Nephron (organoid): ENCODE results near the gene IL13RA2.

Source experiments
- H3K27ac Mint-ChIP-seq, 3 experiments: 2 replicates each; pipeline ENCODE4 v1.8.0; 2020; ENCODE audit warnings: mixed read lengths in 3 of 3, mild to moderate bottlenecking in 2 of 3, moderate library complexity in 1 of 3
- H3K27me3 Mint-ChIP-seq: 2 replicates; pipeline ENCODE4 v1.8.0; 2021; ENCODE audit warnings: low read depth, mild to moderate bottlenecking, moderate library complexity, mixed read lengths
- H3K36me3 Mint-ChIP-seq: 2 replicates; pipeline ENCODE4 v1.8.0; 2020; ENCODE audit warnings: low read depth, mixed read lengths
- H3K4me1 Mint-ChIP-seq: 2 replicates; pipeline ENCODE4 v1.8.0; 2020; ENCODE audit warnings: mixed read lengths
- H3K4me3 Mint-ChIP-seq, 3 experiments: 2 replicates each; pipeline ENCODE4 v1.8.0; 2020; ENCODE audit warnings: mild to moderate bottlenecking in 3 of 3, mixed read lengths in 3 of 3, moderate library complexity in 2 of 3
- H3K9me3 Mint-ChIP-seq: 2 replicates; pipeline ENCODE4 v1.8.0; 2020; ENCODE audit warnings: mixed read lengths
- TF ChIP-seq, protein P1 (sequence below), 3 experiments: fragments of 200-600 bp; sonication (generic); IDR thresholded peaks; one replicate each; pipeline ENCODE4 v1.5.0; 2021; ENCODE audit warnings: antibody characterized with exemption in 3 of 3; ENCODE audit not compliant: unreplicated experiment in 3 of 3

The IL13RA2 gene

DNA sequence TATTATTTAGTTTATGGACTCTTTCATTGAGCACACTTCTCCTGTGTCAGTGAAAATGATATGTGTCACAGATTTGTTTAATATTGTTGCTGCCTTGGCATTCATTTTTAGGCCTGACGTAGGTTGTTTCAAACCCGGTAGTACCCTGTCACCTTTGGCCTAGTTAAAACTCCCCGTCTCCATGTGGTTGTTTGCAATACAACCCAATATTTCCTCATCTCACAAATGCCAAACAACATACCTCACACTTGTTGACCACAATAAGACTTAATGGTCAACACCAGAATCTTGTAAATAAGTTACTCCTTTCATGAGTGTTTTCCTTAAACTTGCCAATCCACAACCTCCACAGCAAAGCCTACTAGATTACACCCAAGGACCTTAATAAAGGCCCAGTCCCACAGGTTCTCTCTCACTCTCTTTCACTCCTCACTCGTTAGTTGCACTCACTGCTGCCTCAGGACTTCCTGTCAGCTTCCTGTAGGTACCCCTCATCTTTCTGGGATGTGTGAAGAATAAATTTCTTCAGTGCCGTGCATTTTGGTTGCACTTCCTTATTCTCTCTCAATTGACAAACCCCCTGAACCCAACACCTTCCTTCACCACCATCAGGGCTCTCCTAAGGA lies 31.3 kb downstream of the IL13RA2 start:
- Mint-ChIP-seq H3K4me1 (no peaks in the 10 kb centered on the region), H3K4me3 (no peak overlapping the region), H3K36me3 (no peaks in the 10 kb centered on the region), H3K27me3 (no peaks in the 10 kb centered on the region), H3K9me3 (no peaks in the 10 kb centered on the region), H3K27ac (no peak overlapping the region)
- TF ChIP-seq, protein P1, sequence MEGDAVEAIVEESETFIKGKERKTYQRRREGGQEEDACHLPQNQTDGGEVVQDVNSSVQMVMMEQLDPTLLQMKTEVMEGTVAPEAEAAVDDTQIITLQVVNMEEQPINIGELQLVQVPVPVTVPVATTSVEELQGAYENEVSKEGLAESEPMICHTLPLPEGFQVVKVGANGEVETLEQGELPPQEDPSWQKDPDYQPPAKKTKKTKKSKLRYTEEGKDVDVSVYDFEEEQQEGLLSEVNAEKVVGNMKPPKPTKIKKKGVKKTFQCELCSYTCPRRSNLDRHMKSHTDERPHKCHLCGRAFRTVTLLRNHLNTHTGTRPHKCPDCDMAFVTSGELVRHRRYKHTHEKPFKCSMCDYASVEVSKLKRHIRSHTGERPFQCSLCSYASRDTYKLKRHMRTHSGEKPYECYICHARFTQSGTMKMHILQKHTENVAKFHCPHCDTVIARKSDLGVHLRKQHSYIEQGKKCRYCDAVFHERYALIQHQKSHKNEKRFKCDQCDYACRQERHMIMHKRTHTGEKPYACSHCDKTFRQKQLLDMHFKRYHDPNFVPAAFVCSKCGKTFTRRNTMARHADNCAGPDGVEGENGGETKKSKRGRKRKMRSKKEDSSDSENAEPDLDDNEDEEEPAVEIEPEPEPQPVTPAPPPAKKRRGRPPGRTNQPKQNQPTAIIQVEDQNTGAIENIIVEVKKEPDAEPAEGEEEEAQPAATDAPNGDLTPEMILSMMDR (IDR thresholded peaks at IDR 0.05; ENCODE audit: unreplicated experiment in 3 of 3): no peak

- no peaks in the 10 kb centered on the region for H3K27me3 Mint-ChIP-seq
- no peaks in the 10 kb centered on the region for H3K36me3 Mint-ChIP-seq
- H3K4me3 Mint-ChIP-seq: no peak overlapping the region
- TF ChIP-seq, protein P1 (IDR thresholded peaks at IDR 0.05; ENCODE audit: unreplicated experiment in 3 of 3): no peak
- H3K4me1 Mint-ChIP-seq: no peaks in the 10 kb centered on the region
- H3K27ac Mint-ChIP-seq: no peak overlapping the region
- H3K9me3 Mint-ChIP-seq: peaks cover 2% of the 10 kb centered on the region
Observed at GRCh38 chrX:114976292-114976691, 41.1 kb downstream of the IL13RA2 start.

- Mint-ChIP-seq H3K9me3 (peaks cover 2% of the 10 kb centered on the region), H3K27me3 (no peaks in the 10 kb centered on the region), H3K4me3 (no peak overlapping the region), H3K4me1 (no peaks in the 10 kb centered on the region), H3K36me3 (no peaks in the 10 kb centered on the region), H3K27ac (no peak overlapping the region)
- TF ChIP-seq, protein P1 (IDR thresholded peaks at IDR 0.05; ENCODE audit: unreplicated experiment in 3 of 3): no peak
Observed at GRCh38 chrX:114973013-114973412, 44.4 kb downstream of the IL13RA2 start.

DNA sequence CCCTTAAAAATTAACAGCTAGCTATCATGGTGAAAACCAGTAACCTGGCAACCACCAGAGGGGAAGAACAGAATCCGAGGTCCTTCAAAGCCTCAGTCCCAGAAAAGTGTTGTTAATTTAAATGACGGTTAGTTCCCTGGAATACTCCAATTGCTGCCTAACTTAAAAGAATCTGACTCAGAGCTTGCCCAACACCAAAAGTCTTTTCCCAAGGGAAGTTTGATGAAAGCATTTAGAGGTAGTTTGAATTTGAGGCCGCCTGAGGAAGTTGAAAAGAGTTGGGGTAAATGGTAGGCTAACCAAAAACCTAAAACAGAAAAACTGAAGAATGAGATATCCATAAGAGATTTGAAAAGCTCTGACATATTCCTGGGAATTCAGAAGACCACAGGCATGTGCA lies 46.6 kb downstream of the IL13RA2 start:
- Mint-ChIP-seq H3K36me3 (no peaks in the 10 kb centered on the region), H3K4me3 (no peak overlapping the region), H3K9me3 (no peaks in the 10 kb centered on the region), H3K4me1 (no peaks in the 10 kb centered on the region), H3K27me3 (no peaks in the 10 kb centered on the region), H3K27ac (no peak overlapping the region)
- TF ChIP-seq, protein P1 (IDR thresholded peaks at IDR 0.05; ENCODE audit: unreplicated experiment in 3 of 3): no peak

GRCh38 chrX:114964374-114964773 lies 53.0 kb downstream of the IL13RA2 start:
- Mint-ChIP-seq H3K36me3 (no peaks in the 10 kb centered on the region), H3K9me3 (no peaks in the 10 kb centered on the region), H3K27me3 (no peaks in the 10 kb centered on the region), H3K4me3 (no peak overlapping the region), H3K27ac (no peak overlapping the region), H3K4me1 (no peaks in the 10 kb centered on the region)
- TF ChIP-seq, protein P1 (IDR thresholded peaks at IDR 0.05; ENCODE audit: unreplicated experiment in 3 of 3): no peak

DNA sequence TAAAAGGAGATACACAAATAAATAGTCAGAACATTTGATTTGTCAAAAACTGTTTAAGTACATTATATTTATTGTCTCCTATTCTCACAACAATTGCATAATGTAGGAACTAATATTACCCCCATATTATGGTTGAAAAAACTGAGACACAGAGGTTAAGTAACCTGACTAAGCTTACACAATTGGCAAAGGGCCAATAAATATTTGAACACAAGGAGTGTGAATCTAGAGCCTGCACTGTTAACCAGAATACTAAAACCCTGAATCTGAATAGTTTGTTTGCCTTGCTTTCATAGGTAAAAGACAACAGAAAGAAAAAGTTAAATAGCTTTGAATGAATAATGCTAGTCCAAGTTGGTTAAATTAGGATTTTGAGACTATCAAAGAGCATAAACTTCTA lies 55.2 kb downstream of the IL13RA2 start:
- TF ChIP-seq, protein P1 (IDR thresholded peaks at IDR 0.05; ENCODE audit: unreplicated experiment in 3 of 3): no peak
- Mint-ChIP-seq H3K27me3 (no peaks in the 10 kb centered on the region), H3K4me1 (no peaks in the 10 kb centered on the region), H3K9me3 (no peaks in the 10 kb centered on the region), H3K27ac (no peak overlapping the region), H3K36me3 (no peaks in the 10 kb centered on the region), H3K4me3 (no peak overlapping the region)
